Large intestine (tissue), 3 donors: ENCODE results near the gene ADAMTS17. TPM values are rescaled to one million over a fixed set of nuclear protein-coding genes. Genes with fewer than 3 reads are reported as not detected.

Experiments used
- DNase-seq, 2 donors: peaks; one replicate each; pipeline versions ENCODE4 v3.0.0 to v3.0.0-alpha.2; 2013
- H3K27ac ChIP-seq: one replicate; pipeline ENCODE4 v1.5.1; 2013; ENCODE audit warnings: low read length
- H3K27me3 ChIP-seq: 2 replicates; pipeline ENCODE4 v1.6.1; 2013; ENCODE audit warnings: low read length; ENCODE audit not compliant: control insufficient read depth, insufficient read depth
- H3K36me3 ChIP-seq: 2 replicates; pipeline ENCODE4 v1.6.1; 2013; ENCODE audit warnings: low read length; ENCODE audit not compliant: control insufficient read depth, insufficient read depth
- H3K4me1 ChIP-seq: one replicate; pipeline ENCODE4 v1.6.1; 2013; ENCODE audit warnings: low read length; ENCODE audit not compliant: control insufficient read depth, insufficient read depth
- H3K4me3 ChIP-seq: one replicate; pipeline ENCODE4 v1.5.1; 2013; ENCODE audit warnings: low read length
- H3K9me3 ChIP-seq: one replicate; pipeline ENCODE4 v1.6.1; 2013; ENCODE audit warnings: mild to moderate bottlenecking, low read depth, low read length, moderate library complexity; ENCODE audit not compliant: control insufficient read depth
- WGBS: methylation state at CpG from one replicate; pipeline ENCODE4 v1.1.5; 2013; ENCODE audit warnings: low lambda C conversion rate; ENCODE audit not compliant: insufficient coverage; 5-methylcytosine and 5-hydroxymethylcytosine counted together
- polyA plus RNA-seq: library from polyadenylated mRNA; unstranded; fragments of 120-200 nt; gene quantifications from one replicate; pipeline ENCODE4 v1.2.1, GENCODE V29; 2013

Gene ADAMTS17
- polyA plus RNA-seq, 1 donor = 3.7 TPM

- no CpG with 5 or more reads among the region's 11 CpGs for WGBS
- no peaks in the 10 kb centered on the region for H3K4me1 ChIP-seq
Measured at GRCh38 chr15:99954361-99955180, 387.2 kb downstream of the ADAMTS17 start.

GRCh38 chr15:99953886-99954285 is 387.9 kb downstream of the ADAMTS17 start:
- no peak overlapping the region for H3K4me3 ChIP-seq
- WGBS = no CpG with 5 or more reads among the region's 7 CpGs
- H3K36me3 ChIP-seq = no peaks in the 10 kb centered on the region
- H3K27ac ChIP-seq = no peak overlapping the region
- no peaks in the 10 kb centered on the region for H3K9me3 ChIP-seq
- H3K27me3 ChIP-seq = peaks cover 2% of the 10 kb centered on the region
- no peak for DNase-seq
- H3K4me1 ChIP-seq = no peaks in the 10 kb centered on the region

More at GRCh38 chr15:99954361-99955180, 387.2 kb downstream of the ADAMTS17 start:
- DNase-seq = peak in 1 of 2 donors; percentile 16
- H3K4me3 ChIP-seq = no peak overlapping the region
- H3K9me3 ChIP-seq = no peaks in the 10 kb centered on the region
- H3K27ac ChIP-seq = no peak overlapping the region
- peaks cover 2% of the 10 kb centered on the region for H3K27me3 ChIP-seq
- H3K36me3 ChIP-seq = no peaks in the 10 kb centered on the region

GRCh38 chr15:99951511-99951910 is 390.3 kb downstream of the ADAMTS17 start:
- no peak for DNase-seq
- no peak overlapping the region for H3K4me3 ChIP-seq
- no peaks in the 10 kb centered on the region for H3K36me3 ChIP-seq
- H3K9me3 ChIP-seq = no peaks in the 10 kb centered on the region
- H3K4me1 ChIP-seq = no peaks in the 10 kb centered on the region
- no peaks in the 10 kb centered on the region for H3K27me3 ChIP-seq
- 93% methylated on average over 3 of the region's 5 CpGs for WGBS
- H3K27ac ChIP-seq = no peak overlapping the region

GRCh38 chr15:99944131-99944530 is 397.6 kb downstream of the ADAMTS17 start:
- no peak for DNase-seq
- Histone ChIP-seq H3K4me3 (no peak overlapping the region), H3K36me3 (no peaks in the 10 kb centered on the region), H3K27me3 (no peaks in the 10 kb centered on the region), H3K27ac (no peak overlapping the region), H3K4me1 (no peaks in the 10 kb centered on the region), H3K9me3 (peaks cover 3% of the 10 kb centered on the region)
- WGBS = no CpG with 5 or more reads among the region's 1 CpG

- Histone ChIP-seq H3K27ac (no peak overlapping the region), H3K4me1 (no peaks in the 10 kb centered on the region), H3K4me3 (no peak overlapping the region), H3K27me3 (no peaks in the 10 kb centered on the region), H3K9me3 (peaks cover 3% of the 10 kb centered on the region), H3K36me3 (no peaks in the 10 kb centered on the region)
- 100% methylated on average over 1 of the region's 7 CpGs for WGBS
- DNase-seq = no peak
Measured at GRCh38 chr15:99943466-99943865, 398.3 kb downstream of the ADAMTS17 start.

- no peak for DNase-seq
- H3K4me1 ChIP-seq = no peaks in the 10 kb centered on the region
- no peak overlapping the region for H3K4me3 ChIP-seq
- H3K36me3 ChIP-seq = no peaks in the 10 kb centered on the region
- H3K27ac ChIP-seq = no peak overlapping the region
- H3K9me3 ChIP-seq = no peaks in the 10 kb centered on the region
- peaks cover 10% of the 10 kb centered on the region for H3K27me3 ChIP-seq
- WGBS = no CpG with 5 or more reads among the region's 13 CpGs
Measured at GRCh38 chr15:99932676-99933402, 408.9 kb downstream of the ADAMTS17 start.

GRCh38 chr15:99931703-99932603 is 409.8 kb downstream of the ADAMTS17 start:
- Histone ChIP-seq H3K36me3 (no peaks in the 10 kb centered on the region), H3K27me3 (peaks cover 10% of the 10 kb centered on the region), H3K4me1 (no peaks in the 10 kb centered on the region), H3K27ac (no peak overlapping the region), H3K4me3 (no peak overlapping the region), H3K9me3 (no peaks in the 10 kb centered on the region)
- no CpG with 5 or more reads among the region's 13 CpGs for WGBS
- no peak for DNase-seq

- no peak for DNase-seq
- WGBS = no CpG with 5 or more reads among the region's 1 CpG
- H3K27ac ChIP-seq = no peak overlapping the region
- no peaks in the 10 kb centered on the region for H3K9me3 ChIP-seq
- no peak overlapping the region for H3K4me3 ChIP-seq
- H3K27me3 ChIP-seq = peaks cover 10% of the 10 kb centered on the region
- H3K4me1 ChIP-seq = no peaks in the 10 kb centered on the region
- no peaks in the 10 kb centered on the region for H3K36me3 ChIP-seq
Measured at GRCh38 chr15:99930696-99931095, 411.1 kb downstream of the ADAMTS17 start.

GRCh38 chr15:99929266-99929665 is 412.5 kb downstream of the ADAMTS17 start:
- Histone ChIP-seq H3K27me3 (peaks cover 11% of the 10 kb centered on the region), H3K27ac (no peak overlapping the region), H3K36me3 (no peaks in the 10 kb centered on the region), H3K9me3 (no peaks in the 10 kb centered on the region), H3K4me1 (no peaks in the 10 kb centered on the region), H3K4me3 (no peak overlapping the region)
- WGBS = 60% methylated on average over 1 of the region's 11 CpGs
- no peak for DNase-seq

GRCh38 chr15:99928429-99928981 is 413.3 kb downstream of the ADAMTS17 start:
- Histone ChIP-seq H3K4me1 (no peaks in the 10 kb centered on the region), H3K27me3 (peaks cover 10% of the 10 kb centered on the region), H3K4me3 (peak overlapping the region; percentile 34), H3K36me3 (no peaks in the 10 kb centered on the region), H3K27ac (no peak overlapping the region), H3K9me3 (no peaks in the 10 kb centered on the region)
- DNase-seq = peak; percentile 68 to 71
- no CpG with 5 or more reads among the region's 38 CpGs for WGBS
